ENCODE measurements around the gene C17orf75. TPM values are rescaled to one million over a fixed set of nuclear protein-coding genes. Genes with fewer than 3 reads are reported as not detected.

The C17orf75 gene
- total and polyA plus RNA-seq, 9 donors = 13.4 to 23.8 (median 22.6) TPM

GRCh38 chr17:32297424-32297823 lies 44.5 kb downstream of the C17orf75 start:
- Histone ChIP-seq H3K9me3 (no peaks in the 10 kb centered on the region), H3K27ac (no peak overlapping the region), H3K4me3 (no peak overlapping the region), H3K27me3 (no peaks in the 10 kb centered on the region), H3K4me1 (ENCODE audit: insufficient read depth) (no peaks in the 10 kb centered on the region), H3K36me3 (no peaks in the 10 kb centered on the region)
- DNase-seq = no peak
- TF ChIP-seq CTCF (IDR thresholded peaks at IDR 0.05) = no peak
- TF ChIP-seq POLR2A (IDR thresholded peaks at IDR 0.05) = no peak
- no peak for TF ChIP-seq EP300 (IDR thresholded peaks at IDR 0.05)
- WGBS, 3 donors = 95 to 100% (median 98%) methylated on average over 2 of the region's 2 CpGs
- intact Hi-C loops (cut with DNase I) = no loop called here

- Histone ChIP-seq H3K36me3 (no peaks in the 10 kb centered on the region), H3K9me3 (no peaks in the 10 kb centered on the region), H3K27me3 (no peaks in the 10 kb centered on the region), H3K27ac (no peak overlapping the region), H3K4me1 (ENCODE audit: insufficient read depth) (no peaks in the 10 kb centered on the region), H3K4me3 (no peak overlapping the region)
- WGBS, 3 donors = 45 to 51% (median 46%) methylated on average over 4 of the region's 4 CpGs
- intact Hi-C loops (cut with DNase I) = no loop called here
- DNase-seq = no peak
- TF ChIP-seq EP300 (IDR thresholded peaks at IDR 0.05) (no peak), CTCF (IDR thresholded peaks at IDR 0.05) (no peak), POLR2A (IDR thresholded peaks at IDR 0.05) (no peak)
Measured at GRCh38 chr17:32292094-32292493, 49.9 kb downstream of the C17orf75 start.

GRCh38 chr17:32289471-32290070 lies 52.4 kb downstream of the C17orf75 start:
- WGBS, 3 donors = 82 to 86% (median 83%) methylated on average over 9 of the region's 9 CpGs
- intact Hi-C loops (cut with DNase I) = no loop called here

GRCh38 chr17:32288615-32289014 lies 53.4 kb downstream of the C17orf75 start:
- 88 to 90% (median 89%) methylated on average over 11 of the region's 11 CpGs for WGBS, 3 donors
- no peak overlapping the region for H3K4me3 ChIP-seq
- H3K27me3 ChIP-seq = no peaks in the 10 kb centered on the region

More at GRCh38 chr17:32289471-32290070, 52.4 kb downstream of the C17orf75 start:
- DNase-seq = no peak
- no peak overlapping the region for H3K27ac ChIP-seq
- TF ChIP-seq CTCF (IDR thresholded peaks at IDR 0.05) (no peak), POLR2A (IDR thresholded peaks at IDR 0.05) (no peak), EP300 (IDR thresholded peaks at IDR 0.05) (no peak)
- no peaks in the 10 kb centered on the region for H3K36me3 ChIP-seq
- H3K4me3 ChIP-seq = no peak overlapping the region
- no peaks in the 10 kb centered on the region for H3K27me3 ChIP-seq
- no peaks in the 10 kb centered on the region for H3K9me3 ChIP-seq
- no peaks in the 10 kb centered on the region for H3K4me1 ChIP-seq (ENCODE audit: insufficient read depth)

More at GRCh38 chr17:32288615-32289014, 53.4 kb downstream of the C17orf75 start:
- H3K27ac ChIP-seq = no peak overlapping the region
- no peak for DNase-seq
- TF ChIP-seq CTCF (IDR thresholded peaks at IDR 0.05) = no peak
- no peak for TF ChIP-seq EP300 (IDR thresholded peaks at IDR 0.05)
- TF ChIP-seq POLR2A (IDR thresholded peaks at IDR 0.05) = no peak
- H3K36me3 ChIP-seq = no peaks in the 10 kb centered on the region
- intact Hi-C loops (cut with DNase I) = no loop called here
- H3K9me3 ChIP-seq = no peaks in the 10 kb centered on the region
- no peaks in the 10 kb centered on the region for H3K4me1 ChIP-seq (ENCODE audit: insufficient read depth)
